Erythroblast (primary cell): ENCODE measurements around the gene PDE6G.

Source experiments
- GATA1 ChIP-seq: IDR thresholded peaks from 2 replicates; pipeline ENCODE4 v1.6.1; 2011; ENCODE audit warnings: low read depth, mild to moderate bottlenecking, control low read depth, low read length, moderate library complexity
- POLR2A ChIP-seq: IDR thresholded peaks from 2 replicates; pipeline ENCODE4 v1.6.1; 2011; ENCODE audit warnings: mild to moderate bottlenecking, low read length

- TF ChIP-seq POLR2A (no peak), GATA1 (no peak)
Measured at GRCh38 chr17:81655378-81656117, 794 bp downstream of the PDE6G start.
